Measurements from ENCODE around the gene MYL12A. TPM values are rescaled to one million over a fixed set of nuclear protein-coding genes. Genes with fewer than 3 reads are reported as not detected.

MYL12A gene
- total and polyA plus RNA-seq, 2 experiments from 2014 or later = 206 to 502 TPM

DNA sequence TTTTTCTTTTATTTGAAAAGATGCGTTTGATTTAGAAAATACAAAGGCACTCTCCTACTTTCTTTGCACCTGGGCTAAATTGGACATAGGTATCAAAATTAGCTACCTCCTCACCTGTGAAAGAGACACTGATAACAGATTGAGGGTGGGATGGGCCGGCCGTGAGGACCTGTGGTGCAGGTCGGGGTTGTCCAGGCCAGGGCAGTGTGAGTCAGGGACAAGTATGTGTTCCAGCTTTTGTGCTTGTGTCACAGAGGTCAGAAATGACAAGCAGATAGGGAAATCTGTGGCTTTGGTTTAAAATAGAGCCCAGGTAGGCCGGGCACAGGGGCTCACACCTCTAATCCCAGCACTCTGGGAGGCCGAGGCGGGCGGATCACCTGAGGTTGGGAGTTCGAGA is 36.9 kb downstream of the MYL12A start:
- Histone ChIP-seq H2AFZ (peak overlapping the region; percentile 30; the same call in 1 of the 2 replicates), H3K36me3 (ENCODE audit: insufficient read depth) (no peaks in the 10 kb centered on the region), H3K4me1 (ENCODE audit: insufficient read depth) (peaks cover 8% of the 10 kb centered on the region), H3F3A (replicated peaks; ENCODE audit: low read depth) (0 out of 2 replicates have a peak, but pooled peaks cover 3% of the 10 kb centered on the region), H3K27ac (ENCODE audit: low read depth) (no peak overlapping the region), H3K79me2 (replicated peaks; ENCODE audit: insufficient read depth) (no peaks in the 10 kb centered on the region), H3K27me3 (ENCODE audit: insufficient read depth) (no peaks in the 10 kb centered on the region), H3K4me2 (no peak overlapping the region), H3K9me2 (ENCODE audit: insufficient read depth) (no peaks in the 10 kb centered on the region), H3K4me3 (no peak overlapping the region), H4K20me1 (replicated peaks; ENCODE audit: insufficient read depth) (no peaks in the 10 kb centered on the region)
- H3K27me3 Mint-ChIP-seq (ENCODE audit: insufficient read depth, low read depth, poor library complexity) = peaks cover 9% of the 10 kb centered on the region
- H3K27ac Mint-ChIP-seq = no peak overlapping the region
- H3K4me3 Mint-ChIP-seq = no peak overlapping the region
- peaks cover 24% of the 10 kb centered on the region for H3K36me3 Mint-ChIP-seq (ENCODE audit: low read depth)
- no peak for TF ChIP-seq ZNF114 (CRISPR knock-in tag; IDR thresholded peaks at IDR 0.05)
- TF ChIP-seq ETS1 (IDR thresholded peaks at IDR 0.05) = no peak
- no peak for TF ChIP-seq REST (IDR thresholded peaks at IDR 0.05; ENCODE audit: unreplicated experiment)
- no peak for TF ChIP-seq STAT1 (IDR thresholded peaks at IDR 0.05; ENCODE audit: unreplicated experiment)
- no peak for TF ChIP-seq CREB1 (CRISPR knock-in tag; IDR thresholded peaks at IDR 0.05; ENCODE audit: low read depth)
- TF ChIP-seq JUNB (IDR thresholded peaks at IDR 0.05; ENCODE audit: unreplicated experiment) = no peak
- TF ChIP-seq POLR2AphosphoS5 (IDR thresholded peaks at IDR 0.05; ENCODE audit: low read depth) = no peak
- no peak for TF ChIP-seq ZNF462 (CRISPR knock-in tag; IDR thresholded peaks at IDR 0.05)
- no peak for TF ChIP-seq ZNF331 (CRISPR knock-in tag; IDR thresholded peaks at IDR 0.05; ENCODE audit: low read depth)
- TF ChIP-seq NANOG (IDR thresholded peaks at IDR 0.05; ENCODE audit: borderline replicate concordance) = no peak
- TF ChIP-seq, protein P1, sequence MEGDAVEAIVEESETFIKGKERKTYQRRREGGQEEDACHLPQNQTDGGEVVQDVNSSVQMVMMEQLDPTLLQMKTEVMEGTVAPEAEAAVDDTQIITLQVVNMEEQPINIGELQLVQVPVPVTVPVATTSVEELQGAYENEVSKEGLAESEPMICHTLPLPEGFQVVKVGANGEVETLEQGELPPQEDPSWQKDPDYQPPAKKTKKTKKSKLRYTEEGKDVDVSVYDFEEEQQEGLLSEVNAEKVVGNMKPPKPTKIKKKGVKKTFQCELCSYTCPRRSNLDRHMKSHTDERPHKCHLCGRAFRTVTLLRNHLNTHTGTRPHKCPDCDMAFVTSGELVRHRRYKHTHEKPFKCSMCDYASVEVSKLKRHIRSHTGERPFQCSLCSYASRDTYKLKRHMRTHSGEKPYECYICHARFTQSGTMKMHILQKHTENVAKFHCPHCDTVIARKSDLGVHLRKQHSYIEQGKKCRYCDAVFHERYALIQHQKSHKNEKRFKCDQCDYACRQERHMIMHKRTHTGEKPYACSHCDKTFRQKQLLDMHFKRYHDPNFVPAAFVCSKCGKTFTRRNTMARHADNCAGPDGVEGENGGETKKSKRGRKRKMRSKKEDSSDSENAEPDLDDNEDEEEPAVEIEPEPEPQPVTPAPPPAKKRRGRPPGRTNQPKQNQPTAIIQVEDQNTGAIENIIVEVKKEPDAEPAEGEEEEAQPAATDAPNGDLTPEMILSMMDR (conservative IDR thresholded peaks at IDR 0.05; ENCODE audit: low read depth in 2 of 2) = no peak
- TF ChIP-seq EZH2phosphoT487 (IDR thresholded peaks at IDR 0.05; ENCODE audit: unreplicated experiment) = no peak
- TF ChIP-seq EZH2 (IDR thresholded peaks at IDR 0.05; ENCODE audit: low read depth, unreplicated experiment) = no peak
- ATAC-seq (no peak), DNase-seq (ENCODE audit: low spot score) (no peak)
- peaks cover 13% of the 10 kb centered on the region for H3K4me1 Mint-ChIP-seq
- H3K9me3 Mint-ChIP-seq = peaks cover 36% of the 10 kb centered on the region
